Measurements from ENCODE around the gene SV2B.

DNA sequence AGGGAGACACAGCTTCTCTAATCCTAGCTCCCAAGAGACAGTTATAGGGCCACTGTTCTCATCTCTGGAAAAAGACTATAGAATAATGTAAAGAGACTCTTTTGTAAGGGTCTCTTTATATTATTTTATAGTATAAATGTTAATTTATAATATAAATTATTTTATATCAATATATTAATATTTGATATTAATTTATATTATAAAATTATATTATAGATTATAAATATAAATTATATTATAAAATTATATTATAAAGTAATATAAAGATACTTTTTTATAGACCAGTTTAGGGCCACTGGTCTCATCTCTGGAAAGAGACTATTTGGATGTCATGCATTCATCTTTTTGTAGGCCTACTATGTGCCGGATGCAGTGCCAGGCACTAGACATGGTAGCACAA is 53.9 kb downstream of the SV2B start:
- TF ChIP-seq POLR2A (IDR thresholded peaks at IDR 0.05; ENCODE audit: low read depth, low read length) (no peak), POLR2AphosphoS5 (IDR thresholded peaks at IDR 0.05; ENCODE audit: low read depth, low read length) (no peak), TAF1 (IDR thresholded peaks at IDR 0.05; ENCODE audit: low read depth, low read length) (no peak), PAX5 (IDR thresholded peaks at IDR 0.05; ENCODE audit: insufficient read depth, low read length, severe bottlenecking) (no peak), POU2F2 (IDR thresholded peaks at IDR 0.05; ENCODE audit: low read depth, low read length) (no peak), SPI1 (IDR thresholded peaks at IDR 0.05; ENCODE audit: low read depth, low read length) (no peak)
